Measurements from ENCODE around the gene MINDY4B. TPM values are rescaled to one million over a fixed set of nuclear protein-coding genes. Genes with fewer than 3 reads are reported as not detected.

MINDY4B gene
- total RNA-seq, 4 donors from 2014 or later: not detected

DNA sequence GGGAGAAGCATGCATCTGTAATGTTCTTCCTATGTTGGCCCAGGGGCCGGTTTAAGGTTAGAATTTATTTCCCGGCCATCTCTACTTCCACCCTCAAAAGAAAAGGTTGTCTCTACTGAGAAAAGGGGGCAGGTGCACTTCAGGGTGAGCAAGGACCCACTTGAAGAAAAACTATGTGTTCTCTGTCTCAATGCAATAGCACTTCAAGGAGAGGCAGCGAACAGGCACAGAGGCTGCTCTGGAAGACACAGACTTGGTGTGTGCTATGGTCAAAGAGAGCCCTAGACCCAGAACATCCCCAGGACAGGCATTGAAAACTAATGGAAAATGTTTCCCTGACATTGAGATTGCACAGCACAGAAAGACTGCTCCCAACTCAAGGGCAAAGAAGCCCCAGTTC lies 7.6 kb downstream of the MINDY4B start:
- TF ChIP-seq EP300 (IDR thresholded peaks at IDR 0.05) (no peak), POLR2A (IDR thresholded peaks at IDR 0.05; ENCODE audit: low read depth) (no peak), POLR2AphosphoS5 (IDR thresholded peaks at IDR 0.05) (no peak)
- TF ChIP-seq, protein P1, sequence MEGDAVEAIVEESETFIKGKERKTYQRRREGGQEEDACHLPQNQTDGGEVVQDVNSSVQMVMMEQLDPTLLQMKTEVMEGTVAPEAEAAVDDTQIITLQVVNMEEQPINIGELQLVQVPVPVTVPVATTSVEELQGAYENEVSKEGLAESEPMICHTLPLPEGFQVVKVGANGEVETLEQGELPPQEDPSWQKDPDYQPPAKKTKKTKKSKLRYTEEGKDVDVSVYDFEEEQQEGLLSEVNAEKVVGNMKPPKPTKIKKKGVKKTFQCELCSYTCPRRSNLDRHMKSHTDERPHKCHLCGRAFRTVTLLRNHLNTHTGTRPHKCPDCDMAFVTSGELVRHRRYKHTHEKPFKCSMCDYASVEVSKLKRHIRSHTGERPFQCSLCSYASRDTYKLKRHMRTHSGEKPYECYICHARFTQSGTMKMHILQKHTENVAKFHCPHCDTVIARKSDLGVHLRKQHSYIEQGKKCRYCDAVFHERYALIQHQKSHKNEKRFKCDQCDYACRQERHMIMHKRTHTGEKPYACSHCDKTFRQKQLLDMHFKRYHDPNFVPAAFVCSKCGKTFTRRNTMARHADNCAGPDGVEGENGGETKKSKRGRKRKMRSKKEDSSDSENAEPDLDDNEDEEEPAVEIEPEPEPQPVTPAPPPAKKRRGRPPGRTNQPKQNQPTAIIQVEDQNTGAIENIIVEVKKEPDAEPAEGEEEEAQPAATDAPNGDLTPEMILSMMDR (IDR thresholded peaks at IDR 0.05): no peak
- no peak overlapping the region for H3K27ac ChIP-seq (replicated peaks in 1 of 4)
- no peaks in the 10 kb centered on the region for H3K4me1 ChIP-seq
- H3K4me3 ChIP-seq: no peak overlapping the region
- H3K9me3 ChIP-seq: no peaks in the 10 kb centered on the region
- H3K36me3 ChIP-seq: no peaks in the 10 kb centered on the region
- intact Hi-C loops (cut with DNase I): no loop called here
- no peaks in the 10 kb centered on the region for H3K27me3 ChIP-seq
- DNase-seq (ENCODE audit: extremely low spot score): no peak
- WGBS: 90% methylated on average over 3 of the region's 3 CpGs

DNA sequence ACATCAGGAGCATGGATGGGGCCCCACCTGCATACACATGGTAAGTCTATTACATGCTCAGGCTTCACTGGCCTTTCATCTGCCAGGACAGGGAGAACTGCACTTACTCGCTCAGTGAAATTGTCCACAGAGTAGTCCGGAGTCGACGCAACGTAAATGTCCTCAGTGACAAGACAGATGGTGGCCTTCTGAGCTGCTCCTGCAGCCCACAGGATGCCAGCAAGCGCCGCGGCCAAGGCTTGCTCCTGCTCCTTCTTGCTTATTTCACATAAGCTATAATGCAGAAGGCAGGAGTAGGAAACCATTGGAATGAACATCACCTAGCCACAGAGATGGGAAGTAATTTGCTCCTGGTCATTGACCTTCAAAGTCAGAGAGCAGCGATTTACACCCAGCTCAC lies 14.4 kb downstream of the MINDY4B start:
- Histone ChIP-seq H3K4me3 (no peak overlapping the region), H3K9me3 (no peaks in the 10 kb centered on the region), H3K4me1 (no peaks in the 10 kb centered on the region), H3K27me3 (no peaks in the 10 kb centered on the region), H3K27ac (replicated peaks in 1 of 4) (no peak overlapping the region), H3K36me3 (no peaks in the 10 kb centered on the region)
- WGBS: 91% methylated on average over 8 of the region's 9 CpGs
- TF ChIP-seq POLR2AphosphoS5 (IDR thresholded peaks at IDR 0.05): no peak
- TF ChIP-seq POLR2A (IDR thresholded peaks at IDR 0.05; ENCODE audit: low read depth): no peak
- TF ChIP-seq, protein P1 (IDR thresholded peaks at IDR 0.05): no peak
- TF ChIP-seq EP300 (IDR thresholded peaks at IDR 0.05): no peak
- intact Hi-C loops (cut with DNase I): no loop called here
- no peak for DNase-seq (ENCODE audit: extremely low spot score)

DNA sequence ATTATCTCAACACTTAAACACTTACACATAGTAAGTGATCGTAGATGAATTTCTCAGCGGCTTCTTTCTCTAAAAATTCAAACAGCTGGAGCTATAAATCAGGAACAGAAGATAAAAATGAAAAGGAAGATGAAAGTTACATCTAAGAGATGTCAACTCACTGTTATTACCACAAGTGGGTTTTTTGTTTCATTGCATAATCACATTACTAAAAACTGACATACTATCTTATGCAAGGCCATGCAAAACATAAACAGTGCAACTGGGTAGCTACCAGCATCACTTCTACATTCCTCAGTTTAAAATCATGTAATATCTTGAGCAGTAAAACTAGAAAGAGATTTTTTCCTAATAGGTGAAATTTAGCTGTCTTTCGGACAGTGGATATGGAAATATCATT lies 14.9 kb downstream of the MINDY4B start:
- Histone ChIP-seq H3K27ac (replicated peaks in 1 of 4) (no peak overlapping the region), H3K27me3 (no peaks in the 10 kb centered on the region), H3K9me3 (no peaks in the 10 kb centered on the region), H3K4me3 (no peak overlapping the region), H3K4me1 (no peaks in the 10 kb centered on the region), H3K36me3 (no peaks in the 10 kb centered on the region)
- TF ChIP-seq POLR2A (IDR thresholded peaks at IDR 0.05; ENCODE audit: low read depth): no peak
- 77% methylated on average over 3 of the region's 3 CpGs for WGBS
- intact Hi-C loops (cut with DNase I): no loop called here
- no peak for DNase-seq (ENCODE audit: extremely low spot score)

DNA sequence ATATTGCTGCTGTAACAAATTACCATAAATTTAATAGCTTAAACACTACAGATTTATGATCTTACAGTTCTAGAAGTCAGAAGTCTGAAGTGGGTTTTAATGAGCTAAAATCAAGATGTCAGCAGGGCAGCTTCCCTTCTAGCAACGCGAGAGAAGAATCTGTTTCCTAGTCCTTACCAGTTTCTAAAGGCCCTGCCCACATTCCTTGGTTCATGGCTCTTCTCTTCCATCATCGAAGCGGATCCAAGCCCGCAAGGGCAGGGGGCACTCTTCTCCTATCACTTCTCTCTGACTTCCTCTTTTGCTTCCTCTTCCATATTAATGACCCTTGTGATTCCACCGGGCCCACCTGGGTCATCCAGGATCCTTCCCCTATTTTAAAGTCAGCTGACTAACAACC lies 16.1 kb downstream of the MINDY4B start:
- H3K4me3 ChIP-seq: no peak overlapping the region
- WGBS: 76% methylated on average over 6 of the region's 6 CpGs
- no peaks in the 10 kb centered on the region for H3K4me1 ChIP-seq
- H3K9me3 ChIP-seq: no peaks in the 10 kb centered on the region
- no peaks in the 10 kb centered on the region for H3K27me3 ChIP-seq
- DNase-seq (ENCODE audit: extremely low spot score): no peak
- H3K27ac ChIP-seq (replicated peaks in 1 of 4): no peak overlapping the region
- no peaks in the 10 kb centered on the region for H3K36me3 ChIP-seq
- TF ChIP-seq POLR2AphosphoS5 (IDR thresholded peaks at IDR 0.05): no peak
- TF ChIP-seq POLR2A (IDR thresholded peaks at IDR 0.05; ENCODE audit: low read depth): no peak
- TF ChIP-seq, protein P1 (IDR thresholded peaks at IDR 0.05): no peak
- TF ChIP-seq EP300 (IDR thresholded peaks at IDR 0.05): no peak
- intact Hi-C loops (cut with DNase I): no loop called here

DNA sequence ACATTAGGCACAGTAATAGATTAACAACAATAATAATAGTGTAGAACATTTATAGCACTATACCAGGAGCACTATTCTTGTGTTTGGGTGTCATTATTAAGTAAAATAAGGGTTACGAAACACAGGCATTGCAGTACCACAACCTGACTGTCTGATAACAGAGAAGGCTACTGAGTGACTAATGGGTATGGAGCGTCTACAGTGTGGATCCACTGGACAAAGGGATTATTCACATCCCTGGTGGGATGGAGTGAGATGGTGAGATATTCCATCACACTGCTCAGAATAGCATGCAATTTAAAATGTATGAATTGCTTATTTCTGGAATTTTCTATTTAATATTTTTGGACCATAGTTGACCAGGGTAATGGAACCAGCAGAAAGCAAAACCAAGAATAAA lies 18.2 kb downstream of the MINDY4B start:
- intact Hi-C loops (cut with DNase I): no loop called here
- H3K36me3 ChIP-seq: no peaks in the 10 kb centered on the region
- no peak for DNase-seq (ENCODE audit: extremely low spot score)
- H3K27me3 ChIP-seq: no peaks in the 10 kb centered on the region
- 89% methylated on average over 2 of the region's 2 CpGs for WGBS
- no peaks in the 10 kb centered on the region for H3K4me1 ChIP-seq
- H3K9me3 ChIP-seq: no peaks in the 10 kb centered on the region
- H3K4me3 ChIP-seq: no peak overlapping the region
- TF ChIP-seq EP300 (IDR thresholded peaks at IDR 0.05): no peak
- no peak for TF ChIP-seq POLR2A (IDR thresholded peaks at IDR 0.05; ENCODE audit: low read depth)
- no peak for TF ChIP-seq POLR2AphosphoS5 (IDR thresholded peaks at IDR 0.05)
- TF ChIP-seq, protein P1 (IDR thresholded peaks at IDR 0.05): no peak
- no peak overlapping the region for H3K27ac ChIP-seq (replicated peaks in 1 of 4)

All from esophagus muscularis mucosa (tissue), 4 donors.